GM18519 (cell line): ENCODE data around the gene SH3TC2.

Experiments used
- ATAC-seq: cut with Tn5 transposase; IDR thresholded peaks from one replicate; pipeline ENCODE4 v1.9.1; 2021; ENCODE audit warnings: mild to moderate bottlenecking, moderate library complexity; ENCODE audit not compliant: unreplicated experiment, low FRiP score

Gene SH3TC2

GRCh38 chr5:149030838-149031397 lies 31.9 kb downstream of the SH3TC2 start:
- no peak for ATAC-seq

- no peak for ATAC-seq
Observed at GRCh38 chr5:149030392-149030791, 32.5 kb downstream of the SH3TC2 start.

GRCh38 chr5:149028984-149029383 lies 33.9 kb downstream of the SH3TC2 start:
- ATAC-seq = no peak

GRCh38 chr5:149028161-149028560 lies 34.7 kb downstream of the SH3TC2 start:
- no peak for ATAC-seq

- no peak for ATAC-seq
Observed at GRCh38 chr5:149027636-149028035, 35.2 kb downstream of the SH3TC2 start.

GRCh38 chr5:149024943-149025342 lies 37.9 kb downstream of the SH3TC2 start:
- ATAC-seq = no peak

- ATAC-seq = no peak
Observed at GRCh38 chr5:149024477-149024876, 38.4 kb downstream of the SH3TC2 start.

- no peak for ATAC-seq
Observed at GRCh38 chr5:149022200-149022599, 40.7 kb downstream of the SH3TC2 start.

- no peak for ATAC-seq
Observed at GRCh38 chr5:149019679-149020078, 43.2 kb downstream of the SH3TC2 start.

- no peak for ATAC-seq
Observed at GRCh38 chr5:149018909-149019443, 43.9 kb downstream of the SH3TC2 start.

GRCh38 chr5:149017636-149018035 lies 45.2 kb downstream of the SH3TC2 start:
- no peak for ATAC-seq

GRCh38 chr5:149015561-149015960 lies 47.3 kb downstream of the SH3TC2 start:
- no peak for ATAC-seq

GRCh38 chr5:149015126-149015525 lies 47.7 kb downstream of the SH3TC2 start:
- no peak for ATAC-seq

GRCh38 chr5:149014571-149015031 lies 48.3 kb downstream of the SH3TC2 start:
- no peak for ATAC-seq

- ATAC-seq = no peak
Observed at GRCh38 chr5:149013796-149014195, 49.1 kb downstream of the SH3TC2 start.

- no peak for ATAC-seq
Observed at GRCh38 chr5:149012350-149012749, 50.5 kb downstream of the SH3TC2 start.

GRCh38 chr5:149011728-149012127 lies 51.1 kb downstream of the SH3TC2 start:
- no peak for ATAC-seq

GRCh38 chr5:149011084-149011483 lies 51.8 kb downstream of the SH3TC2 start:
- ATAC-seq = no peak

- no peak for ATAC-seq
Observed at GRCh38 chr5:149007174-149007573, 55.7 kb downstream of the SH3TC2 start.

- no peak for ATAC-seq
Observed at GRCh38 chr5:149006426-149006825, 56.4 kb downstream of the SH3TC2 start.

GRCh38 chr5:149005077-149005892 lies 57.6 kb downstream of the SH3TC2 start:
- ATAC-seq = no peak

GRCh38 chr5:149004559-149004958 lies 58.3 kb downstream of the SH3TC2 start:
- ATAC-seq = no peak
